Adrenal gland (tissue), 12 donors: ENCODE measurements around the gene SLC22A3. TPM values are rescaled to one million over a fixed set of nuclear protein-coding genes. Genes with fewer than 3 reads are reported as not detected.

ENCODE experiments used
- DNase-seq, 7 donors: peaks; one replicate each; pipeline ENCODE4 v3.0.0-alpha.2; 2019 to 2020
- H3K27ac ChIP-seq, 5 donors: fragments of 200-600 bp; sonication (generic) in 4 of 5; 1 replicate in 3 of 5; 2 replicates in 2 of 5; pipeline versions ENCODE4 v1.5.1 to v1.8.0; 2016 to 2020; ENCODE audit warnings: mild to moderate bottlenecking in 1 of 5
- H3K27me3 ChIP-seq: fragments of 200-600 bp; 2 replicates; pipeline ENCODE4 v1.8.0; 2021
- H3K36me3 ChIP-seq, 2 donors: fragments of 200-600 bp; replicated peaks in 1 of 2; 1 replicate in 1 of 2; 2 replicates in 1 of 2; pipeline versions ENCODE4 v1.5.1 to v1.8.0; 2018 to 2022
- H3K4me1 ChIP-seq, 2 donors: fragments of 200-600 bp; replicated peaks in 1 of 2; 1 replicate in 1 of 2; 2 replicates in 1 of 2; pipeline versions ENCODE4 v1.5.1 to v1.8.0; 2018 to 2021
- H3K4me3 ChIP-seq, 4 donors: fragments of 200-600 bp; sonication (generic) in 3 of 4; one replicate each; pipeline ENCODE4 v1.5.1; 2016 to 2018
- H3K9me3 ChIP-seq, 3 donors: fragments of 200-600 bp; sonication (generic) in 1 of 3; replicated peaks in 1 of 3; 1 replicate in 2 of 3; 2 replicates in 1 of 3; pipeline versions ENCODE4 v1.5.1 to v1.8.0; 2016 to 2021
- CTCF ChIP-seq, 6 experiments: fragments of 450-650 bp in 4 of 6; fragments of 200-600 bp in 2 of 6; sonication (generic) in 1 of 6; IDR thresholded peaks; 1 replicate in 5 of 6; 2 replicates in 1 of 6; pipeline versions ENCODE4 v1.5.1 to v1.8.0; 2016 to 2021; ENCODE audit warnings: antibody characterized with exemption in 6 of 6, mild to moderate bottlenecking in 2 of 6, moderate library complexity in 1 of 6
- POLR2A ChIP-seq, 2 donors: fragments of 450-650 bp; IDR thresholded peaks; one replicate each; pipeline ENCODE4 v1.6.1; 2017; ENCODE audit warnings: antibody characterized with exemption in 2 of 2, mild to moderate bottlenecking in 2 of 2, moderate library complexity in 1 of 2
- WGBS, 4 donors: extraction: QIAGEN DNeasy Blood & Tissue Kit in 2 of 4; methylation state at CpG; one replicate each; pipeline versions ENCODE4 v1.1.5 to v1.1.7; 2013 to 2017; 5-methylcytosine and 5-hydroxymethylcytosine counted together
- intact Hi-C, 2 donors: fragments of 100-400 bp; cut with DNase I; formaldehyde crosslinking; loops; one replicate each; pipeline versions ENCODE4 v1.14.1 to v1.15.0; 2022 to 2023
- polyA plus RNA-seq, 3 donors: library from polyadenylated mRNA; stranded (reverse); fragments of 200-250 nt in 2 of 3; fragments of 350-450 nt in 1 of 3; fragmentation: Illumina TruSeq in 1 of 3; extraction: RNeasy Lipid Tissue Mini Kit (QIAGEN cat#74804) in 1 of 3; gene quantifications; one replicate each; pipeline ENCODE4 v1.2.3, GENCODE V29; 2013 to 2014
- total RNA-seq, 9 donors: library from RNA; depleted of rRNA in 4 of 9; stranded (reverse); fragments of >200 nt in 4 of 9; fragments of 120-200 nt in 1 of 9; fragmentation: NEBNext Ultra II Directional in 1 of 9; extraction: Animal tissue kit (Norgen Biotek cat#: 25700) in 1 of 9; gene quantifications; one replicate each; pipeline versions ENCODE4 v1.1.0 to v1.2.4, GENCODE V29; 2013 to 2023
- donor health status: healthy with polysubstance abuse.
- donor health status: Bipolar disorder and iron deficiency.
- donor health status: DM: yes; HTN: yes; CAD: no.
- donor health status: DM: no; HTN: no; CAD: no.
- donor health status: DM: no; HTN: no; CAD: no.
- donor health status: DM: yes; HTN: yes; CAD: no.

SLC22A3 gene
- total and polyA plus RNA-seq, 12 donors = 7.2 to 51.9 (median 31.2) TPM

- TF ChIP-seq CTCF (IDR thresholded peaks at IDR 0.05) (no peak), POLR2A (IDR thresholded peaks at IDR 0.05) (no peak)
- H3K27ac ChIP-seq = no peak overlapping the region
- intact Hi-C loops = no loop called here
- no peaks in the 10 kb centered on the region for H3K36me3 ChIP-seq
- WGBS, 4 donors = 88 to 98% (median 91%) methylated on average over 8 to 28 of the region's 28 CpGs
- DNase-seq = no peak
- H3K4me3 ChIP-seq = no peak overlapping the region
- H3K4me1 ChIP-seq = peaks cover 0 to 13% of the 10 kb centered on the region in 2 donors
- H3K27me3 ChIP-seq = no peaks in the 10 kb centered on the region
- H3K9me3 ChIP-seq = no peaks in the 10 kb centered on the region
Observed at GRCh38 chr6:160362556-160362955, 14.4 kb downstream of the SLC22A3 start.

- TF ChIP-seq CTCF (IDR thresholded peaks at IDR 0.05) (no peak), POLR2A (IDR thresholded peaks at IDR 0.05) (no peak)
- WGBS, 4 donors = 89 to 94% (median 93%) methylated on average over 17 to 30 of the region's 30 CpGs
- Histone ChIP-seq H3K4me1 (peaks cover 0 to 13% of the 10 kb centered on the region in 2 donors), H3K27me3 (no peaks in the 10 kb centered on the region), H3K4me3 (no peak overlapping the region), H3K9me3 (no peaks in the 10 kb centered on the region), H3K36me3 (no peaks in the 10 kb centered on the region), H3K27ac (no peak overlapping the region)
- DNase-seq = no peak
- intact Hi-C loops = no loop called here
Observed at GRCh38 chr6:160363016-160363996, 15.1 kb downstream of the SLC22A3 start.

- DNase-seq = no peak
- no peak overlapping the region for H3K4me3 ChIP-seq
- H3K27me3 ChIP-seq = no peaks in the 10 kb centered on the region
- peaks cover 0 to 4% of the 10 kb centered on the region in 2 donors for H3K4me1 ChIP-seq
- no peak for TF ChIP-seq POLR2A (IDR thresholded peaks at IDR 0.05)
- no peak for TF ChIP-seq CTCF (IDR thresholded peaks at IDR 0.05)
- no peaks in the 10 kb centered on the region for H3K36me3 ChIP-seq
- no peaks in the 10 kb centered on the region for H3K9me3 ChIP-seq
- H3K27ac ChIP-seq = no peak overlapping the region
- intact Hi-C loops = no loop called here
Observed at GRCh38 chr6:160365117-160365516, 16.9 kb downstream of the SLC22A3 start.

GRCh38 chr6:160367798-160368547 is 19.8 kb downstream of the SLC22A3 start:
- TF ChIP-seq CTCF (IDR thresholded peaks at IDR 0.05) = no peak
- Histone ChIP-seq H3K27ac (no peak overlapping the region), H3K9me3 (no peaks in the 10 kb centered on the region), H3K27me3 (no peaks in the 10 kb centered on the region), H3K4me3 (no peak overlapping the region), H3K4me1 (no peaks in the 10 kb centered on the region), H3K36me3 (no peaks in the 10 kb centered on the region)
- 82 to 89% (median 86%) methylated on average over 6 of the region's 6 CpGs for whole genome bisulfite sequencing, 4 donors
- intact Hi-C loops = no loop called here
- DNase-seq = no peak
